NCI-H2196 (cell line): ENCODE data around the gene AMOTL1.

Source experiments
- DNase-seq: peaks from one replicate; lab custom pipeline; 2025; ENCODE audit not compliant: unreplicated experiment; lab: John Stamatoyannopoulos, UW

The AMOTL1 gene

DNA sequence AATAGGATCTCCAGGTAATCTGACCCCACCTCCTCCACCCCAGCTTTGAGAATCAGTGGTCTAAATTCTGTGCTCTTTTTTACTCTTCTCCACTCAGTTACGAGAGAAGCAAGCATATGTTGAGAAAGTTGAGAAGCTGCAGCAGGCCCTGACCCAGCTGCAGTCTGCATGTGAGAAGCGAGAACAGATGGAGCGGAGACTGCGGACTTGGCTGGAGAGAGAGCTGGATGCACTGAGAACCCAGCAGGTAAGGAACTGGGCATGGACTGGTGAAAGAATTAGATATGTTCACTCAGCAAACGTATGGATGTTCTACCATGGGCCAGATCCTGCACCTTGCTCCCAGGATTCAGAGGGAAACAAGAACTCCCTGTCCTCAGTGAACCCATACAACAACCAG lies 85.7 kb downstream of the AMOTL1 start:
- DNase-seq: no peak

DNA sequence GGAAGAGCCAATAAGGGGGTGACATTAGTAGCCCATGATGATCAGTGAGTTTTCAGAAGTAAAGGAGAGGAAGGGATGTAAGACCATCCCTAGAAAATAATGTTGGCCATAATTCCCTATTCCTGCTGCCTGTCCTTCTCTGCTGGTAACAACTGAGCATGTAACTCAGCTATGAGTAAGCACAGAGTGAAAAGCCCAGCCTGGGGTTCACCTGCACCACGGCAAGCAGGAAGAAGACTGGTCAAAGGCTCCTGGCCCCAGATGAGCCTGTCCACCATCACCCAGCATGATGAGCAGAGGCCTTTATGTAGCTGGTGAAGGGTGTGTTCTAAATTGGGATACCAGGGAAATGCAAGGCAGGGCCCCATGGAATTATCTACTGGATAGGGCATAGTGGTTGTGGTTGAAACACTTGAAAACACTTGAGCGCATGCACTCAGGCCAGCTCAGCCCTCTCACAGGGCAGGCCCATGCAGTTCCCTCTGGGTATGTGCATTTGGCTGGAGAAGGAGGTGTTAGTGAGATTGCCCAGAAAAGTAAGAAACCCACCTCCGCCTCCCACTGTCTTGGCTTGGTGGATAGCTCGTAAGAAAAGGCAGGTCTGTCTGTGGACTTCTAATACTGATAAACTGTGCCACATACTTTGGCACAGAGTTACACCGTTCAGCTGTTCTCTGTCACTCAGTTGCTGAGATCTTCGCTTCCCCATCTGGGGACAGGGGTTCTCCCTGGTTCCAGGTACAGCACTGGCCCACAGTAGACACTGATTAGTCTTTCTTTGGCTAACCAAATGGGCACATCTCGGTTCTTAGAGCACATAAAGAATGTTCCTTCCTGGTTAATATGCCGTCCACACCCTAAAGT lies 86.8 kb downstream of the AMOTL1 start:
- DNase-seq: no peak

DNA sequence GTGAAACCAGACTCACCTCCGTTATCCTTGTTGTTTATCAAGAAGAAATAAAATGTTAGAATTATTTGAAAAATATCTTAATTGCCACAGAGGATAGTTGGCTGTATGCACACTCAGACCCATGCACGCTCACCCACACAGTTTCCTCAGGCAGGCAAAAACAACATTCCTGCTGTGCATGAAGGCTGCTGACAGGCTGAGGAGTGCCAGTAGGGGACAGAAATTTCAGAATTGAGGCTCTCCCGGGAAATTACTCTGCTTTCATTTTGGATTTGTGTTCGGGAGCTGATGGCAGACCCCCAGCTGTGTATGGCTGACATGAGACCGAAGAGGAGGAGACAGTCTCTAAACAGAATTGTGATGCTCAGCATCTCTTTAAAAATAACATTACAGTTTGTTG lies 87.5 kb downstream of the AMOTL1 start:
- DNase-seq: no peak

DNA sequence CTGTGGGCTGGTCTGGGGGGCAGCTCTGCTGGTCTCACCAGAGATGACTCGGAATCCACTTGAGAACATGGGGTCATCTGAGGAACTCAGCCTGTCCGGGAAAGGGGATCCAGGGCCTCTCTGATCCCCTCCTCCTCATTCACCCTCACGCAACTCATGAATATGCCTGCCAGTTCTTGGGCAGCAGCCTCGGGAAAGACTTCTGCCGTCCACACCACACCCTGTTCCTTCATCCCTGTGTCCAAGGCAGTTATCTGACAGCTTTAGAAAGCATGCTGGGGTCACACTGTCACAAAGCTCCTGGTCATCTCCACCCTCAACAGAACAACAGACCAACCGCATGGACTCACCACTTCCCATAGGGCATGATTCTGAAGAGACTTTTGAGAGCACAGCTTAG lies 88.3 kb downstream of the AMOTL1 start:
- DNase-seq: no peak

DNA sequence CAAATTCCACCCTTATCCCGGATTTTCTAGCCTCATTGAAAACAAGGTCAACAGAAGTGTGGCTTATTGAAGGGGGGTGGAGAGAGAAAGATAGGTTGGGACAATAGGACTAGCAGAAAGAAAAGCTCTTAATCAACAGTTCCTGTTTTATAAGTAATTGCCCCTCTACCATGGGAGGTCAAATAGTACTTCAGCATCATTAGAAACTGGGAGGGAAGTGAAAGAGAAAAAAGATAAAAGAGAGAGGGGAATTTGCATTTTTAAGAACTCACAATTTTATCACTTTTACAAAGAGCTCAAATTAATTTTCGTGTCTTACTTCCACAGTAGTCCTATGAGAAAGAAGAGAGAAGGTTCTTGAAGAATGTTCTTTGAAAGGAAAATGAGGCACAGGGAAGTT lies 89.2 kb downstream of the AMOTL1 start:
- DNase-seq: no peak

DNA sequence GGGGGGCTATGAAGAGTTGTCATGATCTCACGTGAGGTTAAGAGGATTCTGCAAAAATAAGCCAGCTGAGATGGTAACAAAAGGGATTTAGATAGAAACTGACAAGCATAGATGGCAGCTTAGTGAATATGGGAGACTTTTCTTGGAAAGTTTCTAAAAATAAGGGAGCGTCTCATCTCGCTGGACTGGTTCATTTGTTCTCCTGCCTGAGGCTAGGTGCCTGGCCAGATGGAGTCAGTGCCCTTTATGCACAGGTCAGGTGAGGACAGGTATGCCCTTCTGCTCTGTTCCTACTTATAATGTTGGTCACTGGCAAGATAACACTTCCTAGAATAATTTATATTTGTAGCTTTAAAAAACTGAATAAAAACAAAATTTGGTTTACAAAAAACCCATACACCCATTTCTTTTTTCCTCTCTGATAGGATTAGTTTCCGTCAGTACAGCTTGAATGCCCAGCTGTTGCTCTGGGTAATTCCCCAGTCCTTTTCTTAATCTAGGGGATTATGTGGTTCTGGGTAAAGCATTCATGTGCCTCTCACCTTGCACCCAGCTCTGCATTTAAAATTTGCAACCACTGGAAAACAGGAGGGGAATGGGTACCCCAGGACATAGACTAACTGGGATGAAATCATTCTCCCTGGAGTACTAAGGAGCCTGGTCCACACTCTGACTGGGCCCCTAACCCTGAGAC lies 90.0 kb downstream of the AMOTL1 start:
- no peak for DNase-seq

DNA sequence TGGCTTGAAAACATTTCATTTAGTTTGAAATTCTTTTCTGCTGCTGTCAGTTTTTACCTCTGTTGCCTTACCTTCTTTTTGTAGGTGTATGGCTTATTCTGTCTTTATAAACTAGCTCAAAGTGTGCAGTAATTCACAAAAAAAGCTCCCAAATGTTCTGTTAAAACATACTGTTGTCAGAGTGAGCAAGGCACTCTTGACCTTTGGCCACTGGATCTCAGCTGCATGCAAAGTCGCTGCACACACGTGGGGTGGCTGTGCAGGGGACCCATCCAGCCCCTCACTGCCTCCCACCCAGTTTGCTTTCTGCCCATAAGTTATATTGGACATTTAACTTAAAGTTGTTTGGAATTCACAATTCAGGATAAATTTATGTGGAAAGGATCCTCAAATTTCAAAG lies 92.2 kb downstream of the AMOTL1 start:
- no peak for DNase-seq

DNA sequence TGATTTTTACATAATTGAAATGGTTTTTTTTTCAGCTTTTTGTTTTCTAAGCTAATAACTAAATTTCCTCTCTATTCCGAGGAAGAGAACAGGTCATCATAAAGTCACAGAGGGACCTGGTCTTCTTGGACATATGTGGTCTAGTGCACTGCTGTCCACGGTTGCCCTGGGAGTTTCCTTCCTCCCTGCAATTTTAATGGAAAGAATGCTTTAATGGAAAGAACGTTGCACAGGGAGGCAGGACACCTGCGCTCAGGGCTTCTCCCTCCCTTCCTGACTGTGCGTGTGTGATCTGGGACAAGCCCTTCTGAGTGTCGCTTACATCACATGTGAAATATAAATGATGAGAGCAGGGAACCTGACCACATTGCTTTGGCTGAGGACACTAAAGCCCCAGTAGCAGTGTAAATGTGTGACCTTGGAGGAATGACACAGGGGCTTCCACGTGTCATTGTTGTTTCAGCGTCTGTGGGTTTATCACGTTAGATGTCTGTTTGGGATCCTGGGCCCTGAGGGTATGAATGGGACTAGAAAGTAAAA lies 93.2 kb downstream of the AMOTL1 start:
- DNase-seq: no peak

DNA sequence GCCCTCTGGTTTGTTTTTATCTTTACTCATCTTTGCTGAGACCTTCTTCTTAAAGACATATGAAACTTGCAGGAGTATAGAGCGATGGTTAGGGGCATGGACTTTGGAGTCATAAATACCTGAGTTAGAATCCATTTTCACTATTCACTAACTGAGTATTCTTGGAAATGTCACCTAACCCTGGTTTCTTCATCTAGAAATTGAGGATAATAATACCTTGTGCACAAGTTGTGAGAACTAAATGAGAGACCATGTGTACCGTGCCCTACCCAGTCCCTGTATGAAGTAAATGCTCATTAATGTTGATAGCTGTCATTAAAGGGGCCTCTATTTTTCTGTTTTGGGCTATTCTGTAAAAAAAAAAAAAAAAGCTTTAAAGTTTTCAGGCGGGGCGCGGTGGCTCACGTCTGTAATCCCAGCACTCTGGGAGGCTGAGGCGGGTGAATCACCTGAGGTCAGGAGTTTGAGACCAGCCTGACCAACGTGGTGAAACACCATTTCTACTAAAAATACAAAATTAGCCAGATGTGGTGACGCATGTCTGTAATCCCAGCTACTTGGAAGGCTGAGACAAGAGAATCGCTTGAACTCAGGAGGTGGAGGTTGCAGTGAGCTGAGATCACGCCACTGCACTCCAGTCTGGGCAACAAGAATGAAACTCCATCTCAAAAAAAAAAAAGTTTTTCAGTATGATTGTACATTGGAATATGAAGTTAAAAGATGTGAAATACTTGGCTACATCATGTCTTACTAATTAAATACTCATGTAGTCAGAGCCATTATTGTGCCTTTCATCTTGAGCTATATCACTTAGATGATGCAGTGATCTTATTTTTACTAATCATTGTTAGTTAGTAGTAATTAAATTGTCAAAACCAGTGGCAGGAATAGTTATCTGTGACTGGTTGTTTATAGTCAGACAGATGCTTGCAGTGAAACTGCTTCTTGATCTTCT lies 95.0 kb downstream of the AMOTL1 start:
- no peak for DNase-seq

DNA sequence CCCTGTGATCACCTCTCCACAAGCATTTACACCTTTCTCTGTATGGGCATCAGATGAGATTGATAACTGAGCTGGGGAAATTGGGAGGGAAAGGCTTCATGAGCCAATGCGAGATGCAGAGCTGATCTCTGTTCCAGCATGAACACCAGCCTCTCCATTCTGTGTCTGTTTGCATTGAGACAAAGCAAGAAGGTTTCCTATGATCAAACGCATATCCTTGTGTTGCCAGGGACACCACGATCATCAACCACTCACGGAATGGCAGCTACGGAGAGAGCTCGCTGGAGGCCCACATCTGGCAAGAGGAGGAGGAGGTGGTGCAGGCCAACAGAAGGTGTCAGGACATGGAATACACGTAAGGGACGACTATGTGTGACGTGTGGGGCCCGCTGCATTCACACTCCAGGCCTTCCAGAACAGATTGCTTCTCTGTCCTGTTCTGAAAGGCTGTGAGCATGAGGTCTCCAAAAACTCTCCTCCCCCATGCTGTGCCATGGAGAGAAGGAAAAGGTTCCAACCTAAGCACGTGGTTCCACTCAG lies 96.4 kb downstream of the AMOTL1 start:
- DNase-seq: no peak

DNA sequence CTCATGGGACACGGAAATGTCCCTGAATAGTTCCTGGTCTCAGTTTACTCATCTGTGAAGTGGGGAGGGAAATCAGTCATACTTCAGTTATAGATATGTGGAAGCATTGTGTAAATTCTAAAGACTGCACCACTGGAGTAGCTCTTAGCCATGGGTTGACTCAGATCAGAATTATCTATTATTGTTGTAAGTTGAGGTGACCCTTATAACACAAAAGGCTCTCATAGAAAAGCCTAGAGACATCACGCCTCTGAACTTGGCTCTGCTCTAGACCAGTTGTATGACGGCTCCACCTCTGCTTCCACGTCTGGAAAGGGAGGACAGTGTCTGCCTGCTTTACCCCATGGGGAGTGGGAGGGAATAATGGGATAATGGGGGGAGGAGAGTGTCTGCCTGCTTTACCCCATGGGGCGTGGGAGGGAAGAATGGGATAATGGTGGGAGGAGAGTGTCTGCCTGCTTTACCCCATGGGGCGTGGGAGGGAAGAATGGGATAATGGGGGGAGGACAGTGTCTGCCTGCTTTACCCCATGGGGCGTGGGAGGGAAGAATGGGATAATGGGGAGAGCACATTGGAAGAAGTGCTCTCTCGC lies 98.2 kb downstream of the AMOTL1 start:
- DNase-seq: no peak

DNA sequence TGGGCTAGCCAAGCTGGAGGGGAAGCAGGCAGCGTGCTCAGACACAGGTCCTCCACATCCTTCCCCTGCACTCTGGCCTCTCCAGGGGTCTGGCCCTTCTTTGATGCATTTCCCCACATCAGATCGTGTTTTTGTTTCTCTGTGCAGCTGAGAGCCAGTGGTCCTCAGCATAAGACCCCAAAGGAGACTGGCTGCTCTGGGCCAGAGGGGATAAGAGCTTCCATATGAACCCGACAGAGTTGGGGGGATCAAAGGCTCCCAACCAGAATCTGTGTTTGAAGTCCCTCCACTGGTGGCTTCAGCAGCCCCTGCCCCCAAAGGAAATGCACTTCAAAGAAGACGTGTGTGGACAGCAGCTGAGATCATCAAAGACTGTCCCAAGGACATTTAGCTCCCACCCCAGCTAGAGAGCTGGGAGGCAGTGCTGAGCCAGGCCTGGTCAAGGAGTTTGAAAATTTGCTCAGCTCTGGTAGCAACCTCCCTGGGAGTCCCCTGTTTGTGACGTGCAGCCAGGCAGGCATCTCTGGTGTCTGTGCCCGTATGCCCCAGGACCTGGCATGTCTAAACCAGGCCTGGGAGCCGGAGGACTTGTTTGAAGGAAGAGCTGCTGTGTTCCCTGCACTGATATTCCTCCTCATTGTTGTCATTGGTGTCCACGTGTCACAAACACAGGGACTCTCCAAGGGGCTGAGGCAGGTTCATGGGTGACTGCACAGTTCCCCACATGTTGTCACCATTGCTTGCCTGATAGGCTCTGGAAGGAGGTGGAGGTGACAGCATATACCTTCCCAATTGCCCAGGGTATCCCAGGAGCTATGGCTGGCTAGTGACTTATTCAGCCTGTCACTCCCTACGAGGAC lies 99.0 kb downstream of the AMOTL1 start:
- DNase-seq: no peak

DNA sequence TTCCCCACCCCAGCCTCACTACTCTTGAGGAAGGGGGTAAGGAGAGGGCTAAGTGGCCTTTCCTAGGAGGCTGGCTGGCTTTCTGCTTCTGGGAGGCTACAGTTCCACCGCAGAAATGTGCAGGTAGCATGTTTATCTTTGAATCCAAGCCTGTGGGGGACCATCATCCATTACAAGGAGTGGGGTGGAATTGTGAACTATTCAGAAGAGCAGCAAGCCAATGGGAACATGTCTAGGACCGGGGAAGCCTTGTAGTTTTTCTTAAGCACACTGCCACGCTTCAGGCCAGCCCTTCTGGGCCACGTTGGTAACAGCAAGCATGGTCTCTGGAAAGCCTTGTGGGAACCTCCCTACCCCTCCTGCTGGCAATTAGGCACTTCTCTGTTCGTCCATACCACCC lies 100.3 kb downstream of the AMOTL1 start:
- DNase-seq: no peak

DNA sequence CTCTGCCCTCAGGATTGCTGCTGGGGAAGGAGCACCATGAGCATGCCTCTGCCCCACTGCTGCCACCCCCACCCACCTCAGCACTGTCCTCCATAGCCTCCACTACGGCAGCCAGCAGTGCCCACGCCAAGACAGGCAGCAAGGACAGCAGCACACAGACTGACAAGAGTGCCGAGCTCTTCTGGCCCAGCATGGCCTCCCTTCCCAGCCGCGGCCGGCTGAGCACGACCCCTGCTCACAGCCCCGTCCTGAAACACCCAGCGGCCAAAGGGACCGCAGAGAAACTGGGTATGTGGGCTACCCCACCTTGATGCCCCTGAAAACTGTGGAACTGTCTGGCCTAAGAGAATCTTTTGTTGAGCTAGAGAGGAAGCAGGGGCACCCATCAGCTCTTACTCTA lies 101.0 kb downstream of the AMOTL1 start:
- no peak for DNase-seq

DNA sequence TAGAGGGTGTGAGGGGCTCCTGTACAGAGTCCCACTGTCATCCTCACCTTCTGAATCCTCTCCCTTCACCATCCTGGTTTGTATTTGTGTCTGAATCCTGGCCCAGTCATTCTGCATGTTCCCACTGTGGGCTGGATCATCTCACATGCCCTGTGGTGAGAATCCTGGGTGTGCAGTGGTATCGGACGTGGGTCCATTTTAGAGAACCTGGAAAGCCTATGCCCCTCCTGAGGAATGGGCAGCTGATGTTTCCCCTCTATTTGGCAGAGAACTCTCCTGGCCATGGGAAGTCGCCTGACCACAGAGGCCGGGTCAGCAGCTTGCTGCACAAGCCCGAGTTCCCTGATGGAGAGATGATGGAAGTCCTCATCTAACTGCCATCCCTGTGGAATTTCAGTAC lies 102.3 kb downstream of the AMOTL1 start:
- DNase-seq: no peak

DNA sequence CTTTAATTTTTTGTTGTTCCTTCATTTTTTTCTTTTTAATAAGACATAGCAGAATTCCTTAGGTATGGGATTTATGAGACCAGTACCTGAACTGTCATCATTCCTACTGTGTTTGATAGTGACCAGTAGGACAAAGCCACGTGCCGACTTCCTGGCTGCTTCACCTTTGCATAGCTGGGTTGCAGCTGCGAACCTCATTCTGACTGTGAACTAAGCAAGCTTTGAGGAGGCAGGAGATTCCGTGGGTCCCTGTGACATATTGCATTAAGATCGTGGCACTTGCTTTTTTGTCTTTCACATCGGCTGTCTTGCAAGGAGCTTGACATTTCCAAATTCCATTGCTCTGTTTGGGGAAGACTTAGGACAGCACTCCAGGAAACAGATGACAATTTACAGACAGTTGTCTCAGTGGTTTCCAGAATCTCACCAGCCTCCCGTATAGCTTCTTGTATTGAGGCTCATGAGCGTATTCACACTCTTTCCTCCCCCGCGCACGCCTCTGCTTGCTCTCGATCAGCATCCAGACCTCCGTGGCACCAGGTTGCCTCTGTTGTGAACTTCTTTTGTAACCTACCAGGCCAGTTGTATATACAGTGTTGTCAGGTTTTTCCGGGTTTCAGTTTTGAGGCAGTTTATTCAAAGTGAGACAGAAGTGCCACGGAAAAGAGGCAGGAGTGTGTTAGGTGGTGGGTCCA lies 103.5 kb downstream of the AMOTL1 start:
- no peak for DNase-seq

DNA sequence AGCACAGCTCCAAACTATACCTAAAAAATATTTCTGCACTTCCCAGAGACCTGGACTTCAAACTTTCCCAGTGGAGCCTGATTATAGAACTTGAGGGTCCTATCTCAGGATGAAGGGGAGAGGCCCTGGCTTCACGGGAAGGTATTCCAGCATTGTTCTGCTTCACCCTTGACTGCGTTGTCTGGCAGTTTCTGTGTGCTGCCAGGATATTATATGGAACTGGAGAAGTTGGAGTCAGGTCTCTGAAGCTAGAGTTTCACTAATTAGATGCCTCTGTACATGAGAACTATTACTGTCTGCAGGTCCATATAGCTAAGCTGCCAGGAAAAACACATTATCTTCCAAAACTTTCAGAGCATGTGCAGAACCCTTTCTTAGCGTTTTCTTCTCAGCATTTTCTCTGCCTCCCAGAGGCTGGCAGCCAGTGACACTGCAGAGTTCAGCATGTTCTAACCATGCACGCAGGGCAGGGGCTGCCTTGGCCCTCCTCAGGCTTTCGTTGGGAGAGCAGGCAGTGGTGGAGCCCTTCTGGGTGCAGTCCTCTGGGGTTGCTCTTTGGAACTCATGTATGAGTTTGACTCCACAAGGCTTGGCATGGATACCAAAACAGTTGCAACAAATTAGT lies 105.9 kb downstream of the AMOTL1 start:
- DNase-seq: no peak

DNA sequence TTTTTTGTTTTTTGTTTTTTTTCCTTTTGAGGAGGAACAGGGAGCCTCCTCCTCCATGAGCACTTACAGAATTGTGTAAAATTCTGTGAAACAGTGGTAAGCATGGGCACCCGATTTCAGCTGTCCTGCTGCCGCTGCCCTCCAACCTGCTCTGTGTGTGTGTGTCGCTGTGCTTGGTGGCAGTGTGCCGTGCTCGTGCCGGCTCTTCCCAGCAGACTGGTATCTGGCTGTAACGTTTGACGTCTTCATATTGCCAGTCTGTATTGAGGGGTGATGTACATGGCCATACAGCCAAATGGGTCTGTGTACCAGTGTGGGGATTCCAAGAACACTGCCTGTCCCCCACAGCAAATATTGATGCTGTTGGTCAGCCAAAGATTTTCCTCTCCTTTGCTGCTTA lies 108.1 kb downstream of the AMOTL1 start:
- no peak for DNase-seq
